HG03432 (cell line): ENCODE measurements around the gene EXOC3L1.

Experiments
- ATAC-seq: cut with Tn5 transposase; IDR thresholded peaks from one replicate; pipeline ENCODE4 v1.9.1; 2021; ENCODE audit warnings: mild to moderate bottlenecking, moderate library complexity; ENCODE audit not compliant: unreplicated experiment

Gene EXOC3L1

GRCh38 chr16:67216612-67217490, 26.9 kb upstream of the EXOC3L1 start:
- no peak for ATAC-seq

- no peak for ATAC-seq
Observed at GRCh38 chr16:67215706-67216105, 25.8 kb upstream of the EXOC3L1 start.

- no peak for ATAC-seq
Observed at GRCh38 chr16:67213197-67214019, 23.5 kb upstream of the EXOC3L1 start.

GRCh38 chr16:67212766-67213165, 22.8 kb upstream of the EXOC3L1 start:
- no peak for ATAC-seq

- ATAC-seq: no peak
Observed at GRCh38 chr16:67211674-67212073, 21.7 kb upstream of the EXOC3L1 start.

GRCh38 chr16:67210069-67210937, 20.4 kb upstream of the EXOC3L1 start:
- ATAC-seq: no peak

GRCh38 chr16:67209565-67209964, 19.6 kb upstream of the EXOC3L1 start:
- ATAC-seq: no peak

- ATAC-seq: no peak
Observed at GRCh38 chr16:67208154-67208896, 18.4 kb upstream of the EXOC3L1 start.

GRCh38 chr16:67207249-67208091, 17.5 kb upstream of the EXOC3L1 start:
- no peak for ATAC-seq

- ATAC-seq: no peak
Observed at GRCh38 chr16:67206838-67207248, 16.9 kb upstream of the EXOC3L1 start.

GRCh38 chr16:67206129-67206837, 16.3 kb upstream of the EXOC3L1 start:
- ATAC-seq: no peak

- ATAC-seq: no peak
Observed at GRCh38 chr16:67204076-67204475, 14.1 kb upstream of the EXOC3L1 start.

- no peak for ATAC-seq
Observed at GRCh38 chr16:67202956-67203493, 13.1 kb upstream of the EXOC3L1 start.

GRCh38 chr16:67202426-67202825, 12.5 kb upstream of the EXOC3L1 start:
- no peak for ATAC-seq

GRCh38 chr16:67201411-67202345, 11.7 kb upstream of the EXOC3L1 start:
- ATAC-seq: no peak

GRCh38 chr16:67200491-67200890, 10.6 kb upstream of the EXOC3L1 start:
- ATAC-seq: no peak

- no peak for ATAC-seq
Observed at GRCh38 chr16:67199808-67200198, 9.9 kb upstream of the EXOC3L1 start.
